Midbrain (tissue), 1 donor: ENCODE results near the gene RBM34.
"Not testable (repeated sequence)": the region's sequence is repeated elsewhere in the genome, so short reads cannot be mapped to it uniquely, and the experiment has no call there.

Source experiments
- DNase-seq: peaks from one replicate; lab custom pipeline; 2025; lab: John Stamatoyannopoulos, UW

RBM34 gene

GRCh38 chr1:235091319-235092044 lies 69.6 kb downstream of the RBM34 start:
- not testable (repeated sequence) for DNase-seq

GRCh38 chr1:235090406-235091069 lies 70.5 kb downstream of the RBM34 start:
- DNase-seq: no peak

DNA sequence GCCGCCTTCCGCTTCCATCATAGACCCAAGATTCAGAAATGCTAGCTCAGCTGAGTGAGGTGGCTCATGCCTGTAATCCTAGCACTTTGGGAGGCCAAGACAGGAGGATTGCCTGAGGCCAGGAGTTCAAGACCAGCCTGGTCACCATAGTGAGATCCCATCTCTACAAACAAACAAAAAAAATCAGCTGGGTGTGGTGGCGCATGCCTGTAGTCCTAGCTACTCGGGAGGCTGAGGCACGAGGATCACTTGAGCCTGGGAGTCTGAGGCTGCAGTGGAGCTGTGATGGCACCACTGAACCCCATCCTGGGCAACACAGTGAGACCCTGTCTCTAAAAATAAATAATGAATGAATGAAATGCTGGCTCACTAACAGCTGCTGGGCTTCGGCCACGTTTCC lies 72.1 kb downstream of the RBM34 start:
- no peak for DNase-seq

GRCh38 chr1:235088430-235088829 lies 72.6 kb downstream of the RBM34 start:
- DNase-seq: no peak

DNA sequence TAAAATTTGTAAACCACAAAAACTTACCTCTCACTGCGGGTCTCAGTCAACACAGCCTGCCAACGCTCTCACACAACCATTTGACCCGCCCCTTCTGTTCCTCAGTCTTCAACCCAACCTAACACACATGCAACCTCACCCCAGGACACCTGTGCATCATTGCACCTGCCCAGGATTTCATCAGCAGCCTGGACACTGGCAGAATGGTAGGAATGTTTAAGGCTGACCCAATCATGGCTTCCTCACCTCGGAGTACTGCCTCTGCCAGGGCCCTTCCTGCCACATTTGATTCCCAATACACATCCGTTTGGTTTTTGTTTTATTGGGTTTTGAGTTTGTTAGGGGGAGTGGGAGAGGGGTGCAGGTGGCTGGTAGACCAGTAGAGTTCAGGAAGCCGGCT lies 73.1 kb downstream of the RBM34 start:
- DNase-seq: no peak

GRCh38 chr1:235085411-235086117 lies 75.5 kb downstream of the RBM34 start:
- not testable (repeated sequence) for DNase-seq
